ENCODE data around the gene SORBS2. TPM values are rescaled to one million over a fixed set of nuclear protein-coding genes. Genes with fewer than 3 reads are reported as not detected.

Gene SORBS2
- total RNA-seq, 2 donors from 2014 or later, result 7.0 to 13.8 TPM

DNA sequence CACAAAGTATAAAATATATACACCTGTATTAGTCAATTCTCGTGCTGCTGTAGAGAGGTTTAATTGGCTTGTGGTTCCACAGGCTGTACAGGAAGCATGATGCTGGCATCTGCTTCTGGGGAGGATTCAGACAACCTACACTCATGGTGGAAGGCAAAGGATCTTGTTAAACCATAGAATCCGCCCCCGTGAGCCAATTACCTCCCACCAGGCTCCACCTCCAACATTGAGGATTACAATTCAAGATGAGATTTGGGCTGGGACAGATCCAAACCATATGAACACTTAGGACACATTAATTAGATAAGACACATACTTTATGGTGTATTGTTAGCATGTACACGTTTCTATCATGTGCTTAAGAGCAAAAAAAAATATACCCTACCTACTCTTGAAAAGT is 22.1 kb upstream of the SORBS2 start:
- no peak for DNase-seq
- Histone ChIP-seq H3K4me3 (ENCODE audit: low read length) (no peak overlapping the region), H3K9me3 (ENCODE audit: control insufficient read depth, low read length) (no peaks in the 10 kb centered on the region), H3K36me3 (ENCODE audit: control insufficient read depth, insufficient read depth, low read length) (no peaks in the 10 kb centered on the region), H3K9ac (ENCODE audit: extremely low read depth, low read length, poor library complexity, severe bottlenecking) (no peak overlapping the region), H3K27me3 (ENCODE audit: control insufficient read depth, insufficient read depth, low read length, poor library complexity, severe bottlenecking) (no peaks in the 10 kb centered on the region), H3K4me1 (ENCODE audit: control insufficient read depth, insufficient read depth, low read length) (peaks cover 36% of the 10 kb centered on the region), H3K27ac (ENCODE audit: low read depth, low read length) (no peak overlapping the region)
- Mint-ChIP-seq H3K4me3 (no peak overlapping the region), H3K4me1 (peaks cover 40% of the 10 kb centered on the region), H3K27me3 (ENCODE audit: insufficient read depth) (no peaks in the 10 kb centered on the region), H3K9me3 (no peaks in the 10 kb centered on the region), H3K36me3 (ENCODE audit: low read depth) (no peaks in the 10 kb centered on the region), H3K27ac (no peak overlapping the region)
- WGBS, 2 experiments (ENCODE audit: insufficient coverage in 1 of 2, insufficient read length in 1 of 2), result 92% methylated on average over 3 of the region's 4 CpGs; no CpG with 5 or more reads in 1 of the 2 experiments
- TF ChIP-seq, protein P1, sequence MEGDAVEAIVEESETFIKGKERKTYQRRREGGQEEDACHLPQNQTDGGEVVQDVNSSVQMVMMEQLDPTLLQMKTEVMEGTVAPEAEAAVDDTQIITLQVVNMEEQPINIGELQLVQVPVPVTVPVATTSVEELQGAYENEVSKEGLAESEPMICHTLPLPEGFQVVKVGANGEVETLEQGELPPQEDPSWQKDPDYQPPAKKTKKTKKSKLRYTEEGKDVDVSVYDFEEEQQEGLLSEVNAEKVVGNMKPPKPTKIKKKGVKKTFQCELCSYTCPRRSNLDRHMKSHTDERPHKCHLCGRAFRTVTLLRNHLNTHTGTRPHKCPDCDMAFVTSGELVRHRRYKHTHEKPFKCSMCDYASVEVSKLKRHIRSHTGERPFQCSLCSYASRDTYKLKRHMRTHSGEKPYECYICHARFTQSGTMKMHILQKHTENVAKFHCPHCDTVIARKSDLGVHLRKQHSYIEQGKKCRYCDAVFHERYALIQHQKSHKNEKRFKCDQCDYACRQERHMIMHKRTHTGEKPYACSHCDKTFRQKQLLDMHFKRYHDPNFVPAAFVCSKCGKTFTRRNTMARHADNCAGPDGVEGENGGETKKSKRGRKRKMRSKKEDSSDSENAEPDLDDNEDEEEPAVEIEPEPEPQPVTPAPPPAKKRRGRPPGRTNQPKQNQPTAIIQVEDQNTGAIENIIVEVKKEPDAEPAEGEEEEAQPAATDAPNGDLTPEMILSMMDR (conservative IDR thresholded peaks at IDR 0.05), result no peak

DNA sequence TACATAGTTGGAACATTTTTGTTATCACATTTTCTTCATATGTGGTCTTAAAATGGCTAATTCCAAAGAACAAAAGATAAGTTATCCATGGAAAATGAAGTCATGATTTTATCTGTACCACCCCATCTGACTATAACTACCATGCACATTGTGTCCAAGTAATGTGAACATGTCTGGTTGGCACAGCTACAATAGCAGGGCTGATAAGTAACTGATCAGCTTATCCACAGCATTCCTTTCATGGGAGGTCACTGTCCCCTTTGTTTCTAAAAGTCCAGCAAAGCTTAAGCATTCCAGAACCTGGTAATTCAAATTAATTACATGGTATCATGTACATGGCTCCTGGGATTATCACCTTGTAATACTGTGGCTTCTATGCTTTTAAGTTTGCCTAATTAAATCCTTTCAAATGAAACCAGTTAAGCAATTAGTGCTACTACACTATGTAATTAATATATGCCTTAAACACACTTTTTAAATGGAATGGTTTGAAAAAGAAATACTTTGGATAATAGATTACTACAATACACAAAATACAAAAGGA is 21.1 kb upstream of the SORBS2 start:
- Histone ChIP-seq H3K27me3 (ENCODE audit: control insufficient read depth, insufficient read depth, low read length, poor library complexity, severe bottlenecking) (no peaks in the 10 kb centered on the region), H3K4me3 (ENCODE audit: low read length) (no peak overlapping the region), H3K4me1 (ENCODE audit: control insufficient read depth, insufficient read depth, low read length) (peaks cover 28% of the 10 kb centered on the region), H3K36me3 (ENCODE audit: control insufficient read depth, insufficient read depth, low read length) (no peaks in the 10 kb centered on the region), H3K27ac (ENCODE audit: low read depth, low read length) (no peak overlapping the region), H3K9ac (ENCODE audit: extremely low read depth, low read length, poor library complexity, severe bottlenecking) (no peak overlapping the region), H3K9me3 (ENCODE audit: control insufficient read depth, low read length) (no peaks in the 10 kb centered on the region)
- Mint-ChIP-seq H3K27ac (no peak overlapping the region), H3K4me3 (no peak overlapping the region), H3K9me3 (no peaks in the 10 kb centered on the region), H3K4me1 (peaks cover 40% of the 10 kb centered on the region), H3K27me3 (ENCODE audit: insufficient read depth) (no peaks in the 10 kb centered on the region), H3K36me3 (ENCODE audit: low read depth) (no peaks in the 10 kb centered on the region)
- TF ChIP-seq, protein P1 (conservative IDR thresholded peaks at IDR 0.05), result no peak
- no peak for DNase-seq

- H3K27ac Mint-ChIP-seq, result peak overlapping the region; percentile 12
- peaks cover 19% of the 10 kb centered on the region for H3K4me1 ChIP-seq (ENCODE audit: control insufficient read depth, insufficient read depth, low read length)
- TF ChIP-seq, protein P1 (conservative IDR thresholded peaks at IDR 0.05), result no peak
These were observed 19.3 kb upstream of the SORBS2 start for GRCh38 chr4:185831125-185831815.

More at GRCh38 chr4:185831125-185831815, 19.3 kb upstream of the SORBS2 start:
- Histone ChIP-seq H3K36me3 (ENCODE audit: control insufficient read depth, insufficient read depth, low read length) (no peaks in the 10 kb centered on the region), H3K9me3 (ENCODE audit: control insufficient read depth, low read length) (no peaks in the 10 kb centered on the region), H3K4me3 (ENCODE audit: low read length) (peak overlapping the region; percentile 48), H3K27ac (ENCODE audit: low read depth, low read length) (peak overlapping the region; percentile 6), H3K9ac (ENCODE audit: extremely low read depth, low read length, poor library complexity, severe bottlenecking) (no peak overlapping the region), H3K27me3 (ENCODE audit: control insufficient read depth, insufficient read depth, low read length, poor library complexity, severe bottlenecking) (no peaks in the 10 kb centered on the region)
- Mint-ChIP-seq H3K9me3 (no peaks in the 10 kb centered on the region), H3K36me3 (ENCODE audit: low read depth) (no peaks in the 10 kb centered on the region), H3K4me3 (no peak overlapping the region), H3K27me3 (ENCODE audit: insufficient read depth) (no peaks in the 10 kb centered on the region), H3K4me1 (peaks cover 30% of the 10 kb centered on the region)
- no peak for DNase-seq
- 90 to 92% methylated on average over 2 to 5 of the region's 5 CpGs for WGBS, 2 experiments (ENCODE audit: insufficient coverage in 1 of 2, insufficient read length in 1 of 2)

All from endodermal cell (in vitro differentiated cells).